ENCODE results near the gene SKOR2.

GRCh38 chr18:47263150-47263429, 11.6 kb upstream of the SKOR2 start:
- TF ChIP-seq CTCF (IDR thresholded peaks at IDR 0.05), result no peak
- no peak for TF ChIP-seq POLR2A (IDR thresholded peaks at IDR 0.05)

All from ovary (tissue), 3 donors.